Stomach (tissue), 4 donors: Measurements from ENCODE around the gene TRERF1.

Experiments used
- POLR2A ChIP-seq, 4 donors: fragments of 450-650 bp; IDR thresholded peaks; one replicate each; pipeline ENCODE4 v1.6.1; 2016; ENCODE audit warnings: antibody characterized with exemption in 4 of 4, control low read depth in 2 of 4, mild to moderate bottlenecking in 1 of 4, moderate library complexity in 1 of 4
- TF ChIP-seq, protein P1 (sequence below), 7 experiments: fragments of 450-650 bp in 4 of 7; fragments of 200-600 bp in 3 of 7; sonication (generic) in 3 of 7; IDR thresholded peaks; one replicate each; pipeline ENCODE4 v1.5.1; 2016 to 2019; ENCODE audit warnings: antibody characterized with exemption in 7 of 7, control low read depth in 2 of 7, mild to moderate bottlenecking in 1 of 7

DNA sequence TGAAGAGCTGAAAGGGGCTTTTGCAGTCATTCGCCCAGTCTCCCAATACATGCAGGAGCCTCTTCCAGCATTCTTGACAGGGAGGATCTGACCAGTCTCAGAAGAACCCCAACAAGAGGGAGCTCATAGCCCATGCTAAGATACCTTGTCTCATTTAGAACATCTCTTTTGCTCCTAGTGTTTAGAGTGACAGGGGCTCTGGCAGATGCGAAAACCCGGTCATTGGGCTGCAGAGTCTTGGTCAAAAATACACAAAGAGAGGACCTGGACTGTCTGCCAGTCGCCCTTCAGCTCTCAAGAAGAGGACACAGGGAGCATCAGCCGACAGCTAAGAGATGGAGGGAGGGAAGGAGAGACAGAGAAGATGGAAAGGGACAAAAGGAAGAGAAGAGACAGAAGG lies 257.7 kb downstream of the TRERF1 start:
- no peak for TF ChIP-seq POLR2A (IDR thresholded peaks at IDR 0.05)
- TF ChIP-seq, protein P1, sequence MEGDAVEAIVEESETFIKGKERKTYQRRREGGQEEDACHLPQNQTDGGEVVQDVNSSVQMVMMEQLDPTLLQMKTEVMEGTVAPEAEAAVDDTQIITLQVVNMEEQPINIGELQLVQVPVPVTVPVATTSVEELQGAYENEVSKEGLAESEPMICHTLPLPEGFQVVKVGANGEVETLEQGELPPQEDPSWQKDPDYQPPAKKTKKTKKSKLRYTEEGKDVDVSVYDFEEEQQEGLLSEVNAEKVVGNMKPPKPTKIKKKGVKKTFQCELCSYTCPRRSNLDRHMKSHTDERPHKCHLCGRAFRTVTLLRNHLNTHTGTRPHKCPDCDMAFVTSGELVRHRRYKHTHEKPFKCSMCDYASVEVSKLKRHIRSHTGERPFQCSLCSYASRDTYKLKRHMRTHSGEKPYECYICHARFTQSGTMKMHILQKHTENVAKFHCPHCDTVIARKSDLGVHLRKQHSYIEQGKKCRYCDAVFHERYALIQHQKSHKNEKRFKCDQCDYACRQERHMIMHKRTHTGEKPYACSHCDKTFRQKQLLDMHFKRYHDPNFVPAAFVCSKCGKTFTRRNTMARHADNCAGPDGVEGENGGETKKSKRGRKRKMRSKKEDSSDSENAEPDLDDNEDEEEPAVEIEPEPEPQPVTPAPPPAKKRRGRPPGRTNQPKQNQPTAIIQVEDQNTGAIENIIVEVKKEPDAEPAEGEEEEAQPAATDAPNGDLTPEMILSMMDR (IDR thresholded peaks at IDR 0.05) = no peak
